Mesenchymal stem cell (in vitro differentiated cells and primary cell): ENCODE results near the gene COIL.

Experiments
- DNase-seq: peaks from one replicate; pipeline ENCODE4 v3.0.0-alpha.2; 2013
- H2AFZ ChIP-seq: one replicate; pipeline ENCODE4 v1.6.1; 2013; ENCODE audit warnings: low read depth, mild to moderate bottlenecking, control low read depth, inconsistent platforms, low read length, moderate library complexity
- H2AK5ac ChIP-seq: 2 replicates; pipeline ENCODE4 v1.6.1; 2013; ENCODE audit warnings: low read length, moderate library complexity, mild to moderate bottlenecking, inconsistent platforms; ENCODE audit not compliant: severe bottlenecking
- H2BK120ac ChIP-seq: one replicate; pipeline ENCODE4 v1.6.1; 2013; ENCODE audit warnings: low read depth, mild to moderate bottlenecking, inconsistent platforms, low read length, moderate library complexity
- H2BK12ac ChIP-seq, 2 experiments: one replicate each; pipeline ENCODE4 v1.6.1; 2013; ENCODE audit warnings: inconsistent platforms in 2 of 2, low read length in 2 of 2, mild to moderate bottlenecking in 2 of 2, moderate library complexity in 2 of 2, control low read depth in 1 of 2
- H2BK15ac ChIP-seq: one replicate; pipeline ENCODE4 v1.6.1; 2013; ENCODE audit warnings: mild to moderate bottlenecking, low read depth, inconsistent platforms; ENCODE audit not compliant: poor library complexity, severe bottlenecking
- H2BK5ac ChIP-seq: 2 replicates; pipeline ENCODE4 v1.6.1; 2013; ENCODE audit warnings: low read depth, mild to moderate bottlenecking, low read length, control low read depth, inconsistent platforms; ENCODE audit not compliant: poor library complexity, severe bottlenecking
- H3K14ac ChIP-seq, 2 experiments: one replicate each; pipeline ENCODE4 v1.6.1; 2013; ENCODE audit warnings: inconsistent platforms in 2 of 2, low read length in 2 of 2, control low read depth in 1 of 2, mild to moderate bottlenecking in 1 of 2, moderate library complexity in 1 of 2
- H3K18ac ChIP-seq, 2 experiments: one replicate each; pipeline ENCODE4 v1.6.1; 2013; ENCODE audit warnings: inconsistent platforms in 2 of 2, low read length in 2 of 2, control low read depth in 1 of 2, low read depth in 1 of 2, mild to moderate bottlenecking in 1 of 2
- H3K23ac ChIP-seq, 2 experiments: one replicate each; pipeline ENCODE4 v1.6.1; 2013; ENCODE audit warnings: inconsistent platforms in 2 of 2, low read length in 2 of 2, mild to moderate bottlenecking in 2 of 2, moderate library complexity in 2 of 2, control low read depth in 1 of 2
- H3K27ac ChIP-seq: 2 replicates; pipeline ENCODE4 v1.5.1; 2013; ENCODE audit warnings: mild to moderate bottlenecking, moderate library complexity, low read length, control low read depth, inconsistent platforms; ENCODE audit not compliant: poor library complexity, severe bottlenecking
- H3K27me3 ChIP-seq, 2 experiments: 2 replicates each; pipeline versions ENCODE4 v1.6.1 to v1.7.0; 2013; ENCODE audit warnings: low read length in 2 of 2, mild to moderate bottlenecking in 2 of 2, moderate library complexity in 2 of 2, control low read depth in 1 of 2, inconsistent platforms in 1 of 2; ENCODE audit not compliant: control insufficient read depth in 1 of 2, insufficient read depth in 1 of 2
- H3K36me3 ChIP-seq, 2 experiments: 2 replicates each; pipeline versions ENCODE4 v1.6.1 to v1.7.0; 2013; ENCODE audit warnings: low read length in 2 of 2, control low read depth in 1 of 2, inconsistent platforms in 1 of 2, low read depth in 1 of 2, mild to moderate bottlenecking in 1 of 2; ENCODE audit not compliant: insufficient read depth in 2 of 2, control insufficient read depth in 1 of 2
- H3K4ac ChIP-seq, 2 experiments: one replicate each; pipeline ENCODE4 v1.6.1; 2013; ENCODE audit warnings: inconsistent platforms in 2 of 2, low read length in 2 of 2, mild to moderate bottlenecking in 2 of 2, moderate library complexity in 2 of 2, control low read depth in 1 of 2, low read depth in 1 of 2
- H3K4me1 ChIP-seq: 2 replicates; pipeline ENCODE4 v1.6.1; 2013; ENCODE audit warnings: low read depth, low read length, control low read depth; ENCODE audit not compliant: control insufficient read depth, insufficient read depth
- H3K4me2 ChIP-seq: 2 replicates; pipeline ENCODE4 v1.6.1; 2013; ENCODE audit warnings: low read length, mild to moderate bottlenecking, inconsistent platforms; ENCODE audit not compliant: poor library complexity, severe bottlenecking
- H3K4me3 ChIP-seq, 2 experiments: 2 replicates each; pipeline versions ENCODE4 v1.5.1 to v1.7.0; 2013; ENCODE audit warnings: low read length in 2 of 2, mild to moderate bottlenecking in 2 of 2, control low read depth in 1 of 2, low read depth in 1 of 2; ENCODE audit not compliant: insufficient read depth in 1 of 2
- H3K79me1 ChIP-seq: replicated peaks from 2 replicates; pipeline ENCODE4 v1.6.1; 2013; ENCODE audit warnings: mild to moderate bottlenecking, control low read depth, low read length, inconsistent platforms; ENCODE audit not compliant: poor library complexity, severe bottlenecking
- H3K9ac ChIP-seq: 2 replicates; pipeline ENCODE4 v1.7.0; 2013; ENCODE audit warnings: mild to moderate bottlenecking, low read length, moderate library complexity
- H3K9me3 ChIP-seq: 2 replicates; pipeline ENCODE4 v1.7.0; 2013; ENCODE audit warnings: mild to moderate bottlenecking, low read length; ENCODE audit not compliant: control insufficient read depth
- H4K8ac ChIP-seq: one replicate; pipeline ENCODE4 v1.6.1; 2013; ENCODE audit warnings: inconsistent platforms, mild to moderate bottlenecking, low read length, moderate library complexity
- H4K91ac ChIP-seq: one replicate; pipeline ENCODE4 v1.6.1; 2013; ENCODE audit warnings: mild to moderate bottlenecking, low read length, inconsistent platforms
- WGBS: methylation state at CpG from one replicate; pipeline ENCODE4 v1.1.7; 2013; ENCODE audit warnings: mixed read lengths; 5-methylcytosine and 5-hydroxymethylcytosine counted together

COIL gene

DNA sequence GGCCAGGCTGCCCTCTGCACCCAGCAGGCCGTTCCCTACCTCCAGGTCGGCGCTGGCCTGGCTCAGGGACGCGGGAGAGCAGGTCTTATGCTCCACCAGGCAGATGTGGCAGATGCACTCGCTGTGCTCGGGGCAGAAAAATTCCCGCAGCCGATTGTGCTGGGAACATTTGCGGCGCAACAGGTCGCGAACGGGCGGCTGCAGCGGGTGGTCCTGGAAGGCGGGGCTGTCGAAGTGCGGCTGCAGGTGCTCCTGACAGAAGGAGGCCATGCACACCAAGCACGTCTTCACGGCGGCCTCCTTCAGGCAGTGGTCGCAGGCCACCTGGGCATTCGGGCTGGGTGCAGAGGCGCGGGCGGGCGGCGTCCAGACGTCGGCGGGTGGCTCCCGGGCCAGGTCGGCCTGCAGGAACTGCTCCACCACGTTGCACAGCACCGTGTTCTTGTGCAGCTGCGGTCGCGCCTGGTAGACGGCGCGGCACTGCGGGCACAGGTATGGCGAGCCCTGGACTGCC is 47.4 kb downstream of the COIL start:
- Histone ChIP-seq H3K18ac (peak overlapping the region; percentile 50 to 95), H3K23ac (peak overlapping the region in 1 of 2 experiments; percentile 90), H3K4me1 (peaks cover 17% of the 10 kb centered on the region), H3K9me3 (peaks cover 7% of the 10 kb centered on the region), H4K91ac (peak overlapping the region; percentile 76), H2AK5ac (no peak overlapping the region), H2BK120ac (peak overlapping the region; percentile 4), H3K27ac (peak overlapping the region; percentile 21), H2BK12ac (peak overlapping the region; percentile 14 to 94), H3K36me3 (peaks cover 5 to 13% of the 10 kb centered on the region in 2 experiments), H3K27me3 (no peaks in the 10 kb centered on the region), H2AFZ (peak overlapping the region; percentile 85), H3K9ac (peak overlapping the region; percentile 98), H2BK5ac (no peak overlapping the region), H3K4me2 (peak overlapping the region; percentile 83), H2BK15ac (peak overlapping the region; percentile 91), H3K4ac (peak overlapping the region; percentile 32 to 78), H3K4me3 (peak overlapping the region; percentile 73 to 87), H4K8ac (peak overlapping the region; percentile 20), H3K14ac (peak overlapping the region in 1 of 2 experiments; percentile 98), H3K79me1 (peaks cover 28% of the 10 kb centered on the region)
- DNase-seq: peak; percentile 38
- 5% methylated on average over 44 of the region's 44 CpGs for WGBS

DNA sequence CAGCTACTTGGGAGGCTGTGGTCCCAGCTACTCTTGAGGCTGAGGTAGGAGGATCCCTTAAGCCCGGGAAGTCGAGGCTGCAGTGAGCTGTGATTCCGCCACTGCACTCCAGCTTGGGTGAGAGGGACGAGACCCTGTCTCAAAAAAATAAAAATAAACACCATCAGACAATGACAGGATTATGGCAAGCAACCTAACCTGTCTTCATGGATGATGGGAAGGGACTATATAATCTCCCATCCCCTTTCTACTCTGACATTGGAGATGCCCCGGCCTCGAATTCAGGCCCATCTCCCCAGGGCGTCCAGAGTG is 47.9 kb downstream of the COIL start:
- Histone ChIP-seq H2AFZ (no peak overlapping the region), H2BK5ac (no peak overlapping the region), H3K18ac (peak overlapping the region; percentile 28 to 50), H2BK120ac (no peak overlapping the region), H3K27ac (no peak overlapping the region), H3K4me3 (peak overlapping the region; percentile 73 to 87), H3K4me1 (peaks cover 17% of the 10 kb centered on the region), H4K91ac (peak overlapping the region; percentile 76), H3K27me3 (no peaks in the 10 kb centered on the region), H3K4me2 (peak overlapping the region; percentile 83), H3K14ac (peak overlapping the region in 1 of 2 experiments; percentile 98), H2BK12ac (no peak overlapping the region), H3K4ac (no peak overlapping the region), H4K8ac (peak overlapping the region; percentile 20), H2AK5ac (no peak overlapping the region), H2BK15ac (no peak overlapping the region), H3K79me1 (peaks cover 28% of the 10 kb centered on the region), H3K9me3 (peaks cover 7% of the 10 kb centered on the region), H3K36me3 (peaks cover 8 to 18% of the 10 kb centered on the region in 2 experiments), H3K23ac (peak overlapping the region in 1 of 2 experiments; percentile 90), H3K9ac (peak overlapping the region; percentile 98)
- 67% methylated on average over 6 of the region's 7 CpGs for WGBS
- no peak for DNase-seq

DNA sequence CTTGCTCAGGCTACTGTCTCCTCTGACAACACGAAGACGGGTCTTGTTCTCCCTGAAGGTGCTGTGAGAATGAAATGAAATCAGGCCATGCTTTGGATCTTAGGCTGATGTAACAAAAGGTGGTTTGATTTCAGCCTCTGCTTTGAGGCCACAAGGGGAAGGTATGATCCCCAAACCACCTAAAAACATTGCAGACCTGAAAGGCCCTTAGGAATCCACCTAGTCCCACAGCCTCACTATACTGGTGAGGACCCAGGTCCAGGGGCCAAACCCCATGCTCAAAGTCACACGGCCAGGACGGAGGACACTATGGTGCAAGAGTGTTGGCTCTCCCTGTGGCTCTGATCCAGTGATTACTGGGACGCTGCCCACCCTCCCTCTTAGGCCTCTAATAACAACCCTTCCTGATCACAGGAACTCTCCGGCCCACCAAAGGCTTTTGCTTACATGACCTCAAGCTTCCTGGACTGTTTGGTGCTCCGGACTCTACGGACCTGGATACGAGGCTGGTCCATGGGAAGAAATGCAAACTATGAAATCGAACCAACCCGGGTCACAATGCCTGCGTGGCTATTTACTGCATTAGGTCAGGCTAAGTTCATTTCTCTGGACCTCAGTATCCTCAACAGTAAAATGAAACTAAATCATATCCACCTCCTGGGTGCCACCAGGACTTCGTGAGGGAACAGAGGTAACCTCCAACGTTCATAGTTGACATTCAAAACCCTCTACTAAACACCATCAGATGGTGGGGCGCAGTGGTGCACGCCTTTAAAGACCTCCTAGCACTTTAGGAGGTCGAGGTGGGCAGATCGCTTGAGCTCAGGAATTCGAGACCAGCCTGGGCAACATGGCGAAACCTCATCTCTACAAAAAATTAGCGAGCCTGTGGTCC is 48.5 kb downstream of the COIL start:
- peak overlapping the region; percentile 98 for H3K9ac ChIP-seq
- peak overlapping the region in 1 of 2 experiments; percentile 87 for H3K4me3 ChIP-seq
- peaks cover 17% of the 10 kb centered on the region for H3K4me1 ChIP-seq
- H3K36me3 ChIP-seq: peaks cover 8 to 24% of the 10 kb centered on the region in 2 experiments
- no peak overlapping the region for H2BK12ac ChIP-seq
- H2BK5ac ChIP-seq: no peak overlapping the region
- no peak overlapping the region for H3K23ac ChIP-seq
- no peak overlapping the region for H2BK120ac ChIP-seq
- peak; percentile 18 for DNase-seq
- H3K14ac ChIP-seq: peak overlapping the region in 1 of 2 experiments; percentile 89
- H3K79me1 ChIP-seq: peaks cover 28% of the 10 kb centered on the region
- no peak overlapping the region for H3K27ac ChIP-seq
- H2AK5ac ChIP-seq: no peak overlapping the region
- no peak overlapping the region for H2AFZ ChIP-seq
- H3K18ac ChIP-seq: peak overlapping the region in 1 of 2 experiments; percentile 64
- H3K4me2 ChIP-seq: peak overlapping the region; percentile 83
- H3K4ac ChIP-seq: peak overlapping the region; percentile 13 to 69
- H3K27me3 ChIP-seq: no peaks in the 10 kb centered on the region
- 89% methylated on average over 21 of the region's 21 CpGs for WGBS
- peaks cover 3% of the 10 kb centered on the region for H3K9me3 ChIP-seq
- no peak overlapping the region for H2BK15ac ChIP-seq
- H4K91ac ChIP-seq: no peak overlapping the region
- peak overlapping the region; percentile 40 for H4K8ac ChIP-seq
